ENCODE data around the gene GRM8.
A peak's percentile ranks its signal among the peaks of the same experiment; 100 is the strongest.

The GRM8 gene

DNA sequence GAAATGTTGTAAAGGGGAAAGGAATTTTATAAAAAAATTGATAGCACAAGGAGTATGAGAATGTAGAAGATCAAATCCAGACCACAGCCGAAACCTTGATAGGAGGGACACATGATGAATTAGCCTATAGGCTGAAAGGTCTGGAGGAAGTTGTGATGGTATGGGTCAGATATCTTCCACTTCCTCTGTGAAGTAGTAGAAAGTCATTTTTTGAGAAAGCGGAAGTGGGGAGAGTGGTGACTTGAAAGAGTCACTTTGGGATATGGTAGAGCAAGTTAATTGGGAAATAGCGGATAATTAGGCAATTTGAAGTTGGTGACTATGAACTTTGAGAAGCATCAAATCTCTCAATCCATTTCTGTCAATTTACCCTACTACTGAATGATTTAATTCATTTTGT, 99.4 kb downstream of the GRM8 start:
- DNase-seq (ENCODE audit: extremely low spot score, insufficient read length, low read depth) = no peak
- no peak for FAIRE-seq

DNA sequence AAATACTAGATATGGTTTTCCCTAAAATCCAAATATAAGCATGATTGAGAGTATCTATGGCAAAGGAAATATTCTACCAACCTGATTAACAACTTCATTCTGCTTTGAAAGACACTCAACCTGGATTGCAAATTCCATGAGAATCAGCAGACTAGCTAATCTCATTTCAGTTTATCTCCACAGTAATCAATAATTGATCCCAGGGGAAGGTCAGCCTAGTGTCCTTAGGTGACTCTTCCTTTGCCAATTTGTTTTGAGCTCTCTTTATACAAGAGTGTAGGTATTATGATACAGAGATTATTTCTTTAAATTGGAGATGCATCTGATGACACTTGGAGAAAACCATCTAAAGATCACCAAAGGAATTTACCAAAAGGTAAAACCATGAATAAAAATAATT, 100.3 kb downstream of the GRM8 start:
- FAIRE-seq = no peak

DNA sequence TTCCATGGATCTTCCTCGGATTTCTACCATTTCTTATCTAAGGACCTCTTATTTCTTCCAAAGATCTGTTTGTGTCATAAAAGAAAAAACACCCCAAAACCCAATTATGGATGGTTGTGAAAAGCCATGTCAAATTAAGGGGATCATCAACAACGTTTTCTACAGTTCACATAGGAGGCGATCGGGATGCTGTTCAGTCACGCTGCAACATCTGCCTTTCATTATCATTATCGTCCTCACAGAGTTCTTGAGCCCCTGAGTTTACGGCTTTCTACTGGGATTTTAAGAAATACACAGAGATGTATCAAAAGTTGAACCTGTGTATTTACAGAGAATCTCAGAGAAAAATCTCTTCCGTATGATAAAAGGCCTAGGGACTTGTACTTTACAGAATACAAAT, 101.4 kb downstream of the GRM8 start:
- no peak for DNase-seq (ENCODE audit: extremely low spot score, insufficient read length, low read depth)
- FAIRE-seq = no peak

More for the DNA sequence above, 100.3 kb downstream of the GRM8 start:
- DNase-seq (ENCODE audit: extremely low spot score, insufficient read length, low read depth) = no peak

DNA sequence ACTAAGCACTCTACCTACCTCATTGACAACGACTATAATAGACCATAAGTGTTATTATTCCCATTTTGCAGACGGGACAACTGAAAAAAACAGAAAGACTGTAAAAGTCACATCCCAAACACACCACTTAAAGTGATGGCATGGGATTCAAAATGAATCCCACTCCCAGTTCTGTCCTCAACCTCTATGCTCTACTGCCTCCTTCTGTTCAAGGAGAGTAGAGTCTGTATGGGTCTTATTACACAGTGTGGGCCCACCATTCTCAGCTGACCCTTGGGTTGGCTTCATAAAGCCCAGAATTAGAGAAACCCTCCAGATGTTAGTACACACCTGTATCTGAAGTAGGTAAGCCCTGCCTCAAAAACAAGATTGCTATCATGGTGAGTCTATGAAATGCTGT, 102.2 kb downstream of the GRM8 start:
- DNase-seq (ENCODE audit: extremely low spot score, insufficient read length, low read depth) = no peak
- no peak for FAIRE-seq

DNA sequence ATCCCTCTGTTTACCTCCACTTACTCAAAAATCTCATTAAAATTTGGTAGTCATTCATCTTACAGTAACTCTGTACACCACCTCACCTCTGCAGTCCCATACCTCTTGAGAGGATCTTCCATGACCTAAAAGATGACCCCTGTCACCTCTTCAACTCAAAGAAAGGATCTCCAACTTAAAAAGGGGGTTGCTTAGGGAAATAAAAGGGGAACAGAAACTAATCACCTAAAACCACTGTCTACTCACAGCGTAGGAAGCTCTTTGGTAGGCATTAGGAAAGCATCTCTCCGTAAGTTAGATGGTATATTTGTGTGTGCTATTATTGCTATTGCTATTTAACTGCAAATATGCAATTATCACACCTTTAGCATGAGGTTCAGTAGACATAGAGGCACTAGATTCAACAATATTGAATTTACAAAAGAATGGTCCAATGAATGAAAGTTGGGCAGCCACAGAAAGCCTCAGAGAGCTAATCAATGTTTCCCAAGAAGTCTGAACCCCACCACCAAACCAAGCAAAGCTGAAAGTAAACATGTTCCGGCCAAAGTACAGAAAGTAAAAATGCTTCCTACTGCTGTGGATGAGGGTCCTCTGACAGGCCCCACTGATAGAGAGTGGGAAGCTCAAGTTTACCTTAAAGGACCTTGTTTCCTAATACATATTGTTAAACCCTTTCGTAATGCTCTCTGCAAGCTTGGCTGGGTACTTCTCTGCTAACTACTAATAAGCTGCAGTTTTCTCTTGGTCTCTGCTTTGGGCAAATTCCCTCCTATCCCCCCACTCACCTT, 105.8 kb downstream of the GRM8 start:
- DNase-seq (ENCODE audit: extremely low spot score, insufficient read length, low read depth) (no peak), FAIRE-seq (no peak)

DNA sequence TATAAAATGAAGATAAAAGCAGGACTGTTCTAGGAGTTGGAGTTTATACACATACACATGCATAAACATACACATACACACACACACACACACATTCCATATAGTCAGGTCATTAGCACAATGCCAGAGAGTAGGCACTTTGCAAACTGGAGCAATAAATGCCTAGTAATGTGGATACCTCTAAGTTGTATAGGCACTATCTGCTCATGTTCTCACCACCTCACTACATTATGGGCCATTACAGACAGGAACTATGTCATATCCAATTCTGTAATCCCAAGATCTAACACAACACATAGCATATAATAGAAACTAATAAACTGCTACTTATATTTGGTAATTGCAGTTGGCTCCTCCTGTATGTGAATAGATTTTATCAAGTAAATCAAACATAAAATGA, 115.6 kb downstream of the GRM8 start:
- FAIRE-seq = no peak

DNA sequence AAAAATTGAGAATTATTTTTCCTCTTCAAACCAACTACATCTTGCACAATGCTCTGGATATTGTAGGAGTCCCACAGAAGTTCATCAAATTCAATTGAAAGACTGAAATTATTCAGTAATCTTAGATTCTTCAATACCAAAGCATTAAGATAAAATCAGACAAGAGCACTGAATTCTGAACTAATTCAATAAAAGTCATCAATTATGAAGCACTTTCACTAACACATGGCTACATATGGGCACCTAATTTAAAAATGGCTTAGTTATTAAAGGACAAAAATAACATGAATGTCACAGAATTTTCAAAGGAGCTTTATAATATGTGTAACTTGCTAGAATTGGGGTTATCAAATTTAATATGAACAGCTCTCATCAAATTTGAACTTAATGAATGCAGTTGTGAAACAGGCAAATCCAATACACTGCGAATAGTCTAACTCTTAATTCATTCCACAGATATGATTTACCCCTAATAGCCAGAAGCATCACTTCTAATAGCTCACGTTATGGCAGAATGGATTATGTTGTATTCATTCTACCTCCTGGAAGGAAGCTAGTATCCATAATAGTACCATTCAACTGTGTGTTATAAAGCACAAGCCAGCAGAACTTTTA, 116.8 kb downstream of the GRM8 start:
- DNase-seq (ENCODE audit: extremely low spot score, insufficient read length, low read depth) (no peak), FAIRE-seq (no peak)

More for the DNA sequence above, 115.6 kb downstream of the GRM8 start:
- no peak for DNase-seq (ENCODE audit: extremely low spot score, insufficient read length, low read depth)

DNA sequence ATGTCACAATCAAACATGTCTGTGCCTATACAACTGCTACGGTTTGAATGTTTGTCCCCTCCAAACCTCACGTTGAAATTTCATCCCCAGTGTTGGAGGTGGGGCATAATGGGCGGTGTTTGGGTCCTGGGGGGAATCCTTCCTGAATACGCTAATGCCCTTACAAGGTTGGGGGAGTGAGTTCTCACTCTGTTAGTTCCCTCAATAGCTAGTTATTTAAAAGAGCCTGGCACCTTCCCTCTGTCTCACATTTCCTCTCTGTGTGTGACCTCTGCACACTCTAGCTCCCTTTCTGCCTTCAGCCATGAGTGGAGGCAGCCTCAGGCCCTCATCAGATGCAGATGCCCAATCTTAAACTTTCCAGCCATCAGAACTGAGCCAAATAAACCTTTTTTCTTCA, 129.5 kb downstream of the GRM8 start:
- FAIRE-seq = no peak
- no peak for DNase-seq (ENCODE audit: extremely low spot score, insufficient read length, low read depth)

DNA sequence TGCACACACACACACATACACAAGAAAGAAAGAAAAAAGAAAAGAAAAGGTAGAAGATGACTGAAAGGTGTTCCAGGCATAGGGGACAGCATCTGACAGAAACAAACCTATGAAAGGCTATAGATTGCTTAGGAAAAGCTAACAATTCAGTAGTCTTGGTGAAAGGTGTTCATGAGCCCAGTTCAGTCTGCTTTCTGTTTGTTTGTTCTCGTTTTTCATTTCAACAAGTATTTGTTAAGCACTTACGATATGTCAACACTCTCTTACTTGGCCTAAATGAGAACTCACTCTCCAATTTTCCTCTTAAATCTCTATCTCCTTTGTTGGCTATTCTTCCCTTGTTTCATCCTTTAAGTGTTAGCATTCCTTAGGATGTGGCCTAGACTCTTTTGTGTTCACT, 133.2 kb downstream of the GRM8 start:
- no peak for FAIRE-seq
- no peak for DNase-seq (ENCODE audit: extremely low spot score, insufficient read length, low read depth)

DNA sequence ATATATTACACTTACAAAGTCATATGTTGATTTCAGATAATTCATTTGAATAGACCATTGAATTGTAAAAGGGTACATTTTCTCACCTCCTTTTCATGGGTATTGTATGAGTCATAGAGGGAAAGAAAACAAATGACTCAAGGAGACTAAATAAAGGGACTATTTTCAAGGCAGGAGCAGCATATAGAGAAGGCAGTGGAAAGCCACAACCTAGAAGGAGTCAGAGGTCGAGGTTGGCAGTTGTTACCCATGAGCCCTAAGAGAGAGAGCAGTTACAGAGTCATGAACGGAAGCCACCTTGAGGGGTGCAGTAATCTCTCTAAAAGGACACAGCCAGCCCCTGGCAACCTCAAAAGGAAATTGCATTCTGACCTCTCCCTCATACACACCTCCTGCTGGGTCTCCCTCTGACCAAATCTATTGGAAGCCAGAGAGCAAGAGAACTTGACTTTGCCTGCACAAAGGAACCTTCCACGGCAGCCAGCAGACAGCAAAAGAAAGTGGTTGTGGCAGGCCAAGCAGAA, 137.9 kb downstream of the GRM8 start:
- no peak for FAIRE-seq

DNA sequence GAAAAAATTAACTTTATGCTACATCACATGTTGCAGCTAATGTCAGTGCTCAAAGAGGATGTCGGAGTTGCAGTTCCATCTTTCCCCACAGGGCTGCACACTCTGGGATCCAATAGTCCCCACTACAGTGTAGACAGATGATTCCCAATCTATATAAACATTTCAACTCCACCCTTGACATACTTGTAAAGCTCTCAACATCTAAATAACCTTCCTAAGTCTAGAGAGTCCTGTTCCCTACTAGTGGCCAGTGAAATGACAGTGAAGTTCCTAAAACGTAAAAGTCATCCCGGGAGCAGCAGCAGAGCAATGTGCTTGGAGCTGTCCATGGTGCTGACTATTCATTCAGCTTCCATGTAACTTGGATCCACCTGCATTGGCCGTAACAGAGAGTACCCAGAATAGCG, 145.1 kb downstream of the GRM8 start:
- DNase-seq (ENCODE audit: extremely low spot score, insufficient read length, low read depth) (peak; percentile 7), FAIRE-seq (no peak)

More for the DNA sequence above, 137.9 kb downstream of the GRM8 start:
- DNase-seq (ENCODE audit: extremely low spot score, insufficient read length, low read depth) = no peak

DNA sequence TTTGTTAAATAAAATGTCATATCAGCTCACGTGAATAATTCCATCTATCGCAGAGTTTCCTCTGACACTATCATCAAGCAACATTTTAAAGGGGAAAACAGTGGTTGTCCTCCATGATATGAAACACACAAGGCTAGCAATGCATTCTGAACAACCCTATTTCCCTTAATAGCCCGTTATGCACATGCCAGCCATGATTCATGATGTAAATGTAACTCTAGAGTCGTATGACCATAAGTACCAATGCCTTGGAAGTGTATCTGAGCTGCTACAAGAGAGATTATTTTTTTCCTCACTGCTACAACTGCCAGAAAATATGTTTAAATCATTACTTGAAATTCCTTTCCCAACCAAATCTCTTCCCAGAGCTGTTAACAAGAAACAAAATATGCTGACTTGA, 159.4 kb downstream of the GRM8 start:
- DNase-seq (ENCODE audit: extremely low spot score, insufficient read length, low read depth) (no peak), FAIRE-seq (no peak)

DNA sequence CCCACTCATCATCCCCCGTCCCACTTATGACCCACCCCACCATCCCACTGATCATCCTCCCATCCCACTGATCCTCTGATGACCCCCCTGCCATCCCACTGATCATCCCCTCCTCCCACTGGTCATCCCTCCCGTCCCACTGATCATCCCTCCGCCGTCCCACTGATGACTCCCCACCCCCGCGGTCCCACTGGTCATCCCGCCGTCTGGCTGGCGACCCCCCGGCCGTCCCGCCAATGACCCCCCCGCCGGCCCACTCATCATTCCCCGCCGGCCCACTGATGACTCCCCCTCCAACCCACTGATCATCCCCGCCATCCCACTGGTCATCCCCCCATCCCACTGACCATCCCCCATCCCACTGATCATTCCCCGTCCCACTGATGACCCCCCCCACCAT, 161.1 kb downstream of the GRM8 start:
- DNase-seq (ENCODE audit: extremely low spot score, insufficient read length, low read depth) (no peak), FAIRE-seq (no peak)

DNA sequence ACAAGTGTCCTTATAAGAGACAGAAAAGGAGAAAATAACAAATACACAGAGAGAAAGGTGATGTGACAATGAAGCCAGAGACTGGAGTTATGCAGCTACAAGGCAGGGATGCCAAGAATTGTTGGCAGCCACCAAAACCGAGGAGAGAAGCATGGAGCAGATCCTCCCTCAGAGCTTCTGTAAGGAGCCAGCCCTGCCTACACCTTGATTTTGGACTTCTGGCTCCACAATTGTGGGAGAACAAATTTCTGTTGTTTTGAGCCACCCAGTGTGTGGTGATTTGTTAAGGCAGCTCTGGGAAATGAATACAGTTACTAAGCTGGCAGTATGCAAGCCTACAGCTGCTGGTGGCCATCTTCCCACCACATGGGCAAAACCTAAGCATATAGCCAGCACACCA, 163.6 kb downstream of the GRM8 start:
- no peak for FAIRE-seq

DNA sequence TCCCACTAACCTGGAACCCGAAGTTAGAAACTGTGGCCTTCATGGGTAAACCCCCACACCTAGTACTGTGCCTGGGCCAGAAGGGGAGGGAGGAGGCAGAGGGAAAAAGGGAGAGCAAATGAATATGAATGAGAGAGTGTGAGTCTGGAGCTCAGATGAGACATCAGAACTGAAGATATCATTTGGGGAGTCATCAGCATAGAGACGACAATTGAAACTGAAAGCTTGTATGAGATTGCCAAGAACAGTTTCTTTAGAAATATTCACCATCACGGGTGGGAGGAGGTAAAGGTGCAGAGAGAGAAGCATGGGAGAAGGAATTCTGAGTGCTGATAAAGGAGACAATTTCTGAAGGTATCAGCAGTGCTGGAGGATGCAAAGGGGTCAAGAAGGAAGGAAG, 171.2 kb downstream of the GRM8 start:
- no peak for DNase-seq (ENCODE audit: extremely low spot score, insufficient read length, low read depth)
- FAIRE-seq = no peak

More for the DNA sequence above, 163.6 kb downstream of the GRM8 start:
- DNase-seq (ENCODE audit: extremely low spot score, insufficient read length, low read depth) = no peak

DNA sequence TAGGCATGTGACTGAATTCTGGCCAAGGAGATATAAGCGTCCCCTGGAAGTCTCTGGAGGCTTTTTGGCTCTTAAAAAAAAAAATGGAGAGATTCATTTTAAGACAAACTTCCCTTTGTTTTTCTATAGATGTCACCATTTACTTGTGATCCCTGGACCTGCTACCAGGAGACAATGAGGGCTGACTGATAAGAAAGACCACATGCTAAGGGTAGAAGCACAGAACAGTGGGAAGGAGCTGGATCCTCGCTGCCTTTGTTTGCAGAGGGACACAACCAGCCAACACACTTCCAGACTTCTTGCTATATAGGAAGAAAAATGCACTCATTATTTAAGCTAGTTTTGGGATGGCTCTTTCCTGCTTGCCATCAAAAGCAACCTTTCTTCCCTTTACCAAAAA, 172.2 kb downstream of the GRM8 start:
- no peak for DNase-seq (ENCODE audit: extremely low spot score, insufficient read length, low read depth)
- FAIRE-seq = no peak

DNA sequence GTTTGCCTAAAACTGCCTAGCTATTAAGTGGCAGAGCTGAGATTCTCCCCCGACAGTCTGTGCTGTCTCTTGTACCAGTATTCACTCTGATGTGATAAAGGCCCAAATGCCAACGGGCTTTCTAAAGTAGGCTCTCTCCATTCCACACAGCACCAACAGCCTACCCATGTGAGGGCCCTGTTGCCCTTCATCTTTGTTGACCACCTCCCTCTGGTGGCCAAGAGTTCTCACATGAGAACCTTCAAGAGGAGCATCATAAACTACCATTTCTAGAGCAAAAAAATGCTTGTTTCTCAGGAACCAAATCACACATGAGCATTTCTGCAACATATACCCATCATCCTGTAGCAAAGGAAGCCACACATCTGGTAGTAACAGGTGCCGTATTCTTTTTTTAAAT, 185.8 kb downstream of the GRM8 start:
- FAIRE-seq (peak; percentile 47), DNase-seq (ENCODE audit: extremely low spot score, insufficient read length, low read depth) (no peak)

DNA sequence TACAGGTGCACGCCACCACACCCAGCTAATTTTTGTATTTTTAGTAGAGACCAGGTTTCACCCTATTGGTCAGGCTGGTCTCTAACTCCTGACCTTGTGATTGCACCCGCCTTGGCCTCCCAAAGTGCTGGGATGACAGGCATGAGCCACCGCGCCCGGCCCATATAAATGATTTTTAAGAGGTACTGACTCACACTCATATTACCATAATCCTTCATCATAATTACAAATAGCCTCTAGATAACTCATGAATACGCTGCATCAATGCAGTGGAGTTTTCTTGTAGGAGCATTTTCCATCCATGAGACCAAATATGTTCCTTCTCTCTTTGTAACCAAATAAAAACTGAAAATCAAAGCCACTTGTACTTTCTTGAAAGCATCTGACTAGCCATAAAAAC, 193.3 kb downstream of the GRM8 start:
- DNase-seq (ENCODE audit: extremely low spot score, insufficient read length, low read depth) (no peak), FAIRE-seq (no peak)

DNA sequence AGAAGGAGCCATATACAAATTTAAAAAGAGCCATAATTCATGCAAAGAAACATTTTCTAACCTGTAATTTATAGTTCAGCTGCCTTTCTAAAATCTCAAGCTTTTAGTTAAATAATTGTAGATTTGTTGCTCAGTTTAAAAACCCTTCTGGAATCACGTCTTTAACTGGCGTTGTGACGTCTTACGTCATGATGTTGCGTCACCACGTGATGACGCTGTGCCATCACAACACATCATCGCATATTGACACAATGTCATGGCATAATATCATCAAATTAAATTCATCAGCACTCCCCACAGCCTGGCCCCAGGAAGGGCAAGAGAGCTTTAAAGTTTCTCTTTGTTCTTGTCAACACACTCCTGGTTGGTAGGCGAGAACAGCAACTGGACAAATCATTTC, 194.8 kb downstream of the GRM8 start:
- no peak for DNase-seq (ENCODE audit: extremely low spot score, insufficient read length, low read depth)
- no peak for FAIRE-seq

DNA sequence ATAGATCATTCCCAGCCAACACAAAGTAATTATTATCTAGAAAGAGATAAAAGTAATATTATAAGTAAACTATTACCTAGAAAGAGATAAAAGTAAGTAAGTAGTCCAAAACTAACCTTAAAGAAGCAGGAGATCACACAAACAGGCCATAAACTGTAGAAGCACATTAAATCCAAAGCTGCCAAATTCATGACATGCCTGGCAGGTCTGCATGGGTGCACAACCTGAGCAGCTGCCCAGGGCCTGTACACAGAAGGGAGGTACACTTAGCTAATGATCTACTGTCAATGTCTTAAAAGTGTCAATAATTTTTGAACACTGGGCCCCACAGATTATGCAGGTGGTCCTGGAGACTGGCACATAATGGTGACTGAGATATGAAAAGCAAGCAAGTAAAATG, 196.5 kb downstream of the GRM8 start:
- no peak for FAIRE-seq
- no peak for DNase-seq (ENCODE audit: extremely low spot score, insufficient read length, low read depth)

DNA sequence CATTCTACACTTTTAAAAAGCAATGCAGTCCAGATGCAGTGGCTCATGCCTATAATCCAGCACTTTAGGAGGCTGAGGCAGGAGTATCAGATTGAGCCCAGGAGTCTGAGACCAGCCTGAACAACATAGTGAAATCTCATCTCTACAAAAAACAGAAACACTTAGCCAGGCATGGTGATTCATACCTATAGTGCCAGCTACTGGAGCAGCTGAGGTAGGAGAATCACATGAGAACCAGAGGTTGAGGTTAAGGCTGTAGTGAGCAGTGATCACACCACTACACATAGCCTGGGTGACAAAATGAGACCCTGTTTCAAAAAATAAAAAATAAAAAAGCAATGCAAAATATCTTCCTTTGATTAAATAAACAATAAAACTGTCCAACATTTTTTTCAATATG, 205.2 kb downstream of the GRM8 start:
- FAIRE-seq = no peak
- no peak for DNase-seq (ENCODE audit: extremely low spot score, insufficient read length, low read depth)

Data from GM18507 (cell line).